Omental fat pad (tissue), 4 donors: Measurements from ENCODE around the gene LMAN2. TPM values are rescaled to one million over a fixed set of nuclear protein-coding genes. Genes with fewer than 3 reads are reported as not detected.

Experiments
- ATAC-seq: fragments of 150-250 bp; one replicate; pipeline ENCODE4 v1.9.1; 2016; ENCODE audit warnings: mild to moderate bottlenecking, moderate library complexity; ENCODE audit not compliant: low FRiP score
- DNase-seq: peaks from one replicate; pipeline ENCODE4 v3.0.0-alpha.2; 2019; ENCODE audit warnings: low spot score
- CTCF ChIP-seq, 3 donors: fragments of 450-650 bp; IDR thresholded peaks; one replicate each; pipeline ENCODE4 v1.5.1; 2016 to 2017; ENCODE audit warnings: antibody characterized with exemption in 3 of 3, mild to moderate bottlenecking in 3 of 3, moderate library complexity in 2 of 3
- total RNA-seq, 4 donors: library from RNA; depleted of rRNA; stranded (reverse); fragments of >200 nt; gene quantifications; one replicate each; pipeline ENCODE4 v1.1.0, GENCODE V29; 2016

LMAN2 gene
- total RNA-seq, 4 donors from 2014 or later: 129 to 164 (median 144) TPM

GRCh38 chr5:177393206-177393765 lies 41.8 kb upstream of the LMAN2 start:
- DNase-seq (no peak), ATAC-seq (no peak)
- TF ChIP-seq CTCF (IDR thresholded peaks at IDR 0.05): no peak

GRCh38 chr5:177392765-177393164 lies 41.3 kb upstream of the LMAN2 start:
- no peak for ATAC-seq
- DNase-seq: no peak
- TF ChIP-seq CTCF (IDR thresholded peaks at IDR 0.05): no peak

GRCh38 chr5:177390363-177391300 lies 39.2 kb upstream of the LMAN2 start:
- DNase-seq: peak; percentile 85

GRCh38 chr5:177389241-177390169 lies 38.0 kb upstream of the LMAN2 start:
- no peak for TF ChIP-seq CTCF (IDR thresholded peaks at IDR 0.05)
- peak; percentile 20 for ATAC-seq
- no peak for DNase-seq

More at GRCh38 chr5:177390363-177391300, 39.2 kb upstream of the LMAN2 start:
- ATAC-seq: peak; percentile 79
- peak in 2 of 3 donors; percentile 77 to 94 for TF ChIP-seq CTCF (IDR thresholded peaks at IDR 0.05)

GRCh38 chr5:177388521-177389052 lies 37.1 kb upstream of the LMAN2 start:
- ATAC-seq (no peak), DNase-seq (no peak)
- TF ChIP-seq CTCF (IDR thresholded peaks at IDR 0.05): no peak

- no peak for TF ChIP-seq CTCF (IDR thresholded peaks at IDR 0.05)
- ATAC-seq: no peak
- no peak for DNase-seq
These were observed 35.9 kb upstream of the LMAN2 start for GRCh38 chr5:177387405-177387804.
